Rectal smooth muscle tissue (tissue), 1 donor: ENCODE results near the gene CEACAM7.
A peak's percentile ranks its signal among the peaks of the same experiment; 100 is the strongest.

Source experiments
- H3K27ac ChIP-seq: one replicate; pipeline ENCODE4 v1.7.0; 2013; ENCODE audit warnings: low read depth, low read length, inconsistent platforms
- H3K27me3 ChIP-seq: one replicate; pipeline ENCODE4 v1.7.0; 2013; ENCODE audit warnings: low read length; ENCODE audit not compliant: control insufficient read depth, insufficient read depth
- H3K36me3 ChIP-seq: one replicate; pipeline ENCODE4 v1.7.0; 2013; ENCODE audit warnings: low read length; ENCODE audit not compliant: control insufficient read depth, insufficient read depth
- H3K4me1 ChIP-seq: one replicate; pipeline ENCODE4 v1.7.0; 2013; ENCODE audit warnings: low read length; ENCODE audit not compliant: control insufficient read depth, insufficient read depth
- H3K4me3 ChIP-seq: one replicate; pipeline ENCODE4 v1.7.0; 2013; ENCODE audit warnings: low read length
- H3K9ac ChIP-seq: one replicate; pipeline ENCODE4 v1.7.0; 2013; ENCODE audit warnings: low read length

The CEACAM7 gene

GRCh38 chr19:41707871-41708371 is 19.9 kb upstream of the CEACAM7 start:
- H3K9ac ChIP-seq: no peak overlapping the region
- no peaks in the 10 kb centered on the region for H3K4me1 ChIP-seq
- H3K36me3 ChIP-seq: no peaks in the 10 kb centered on the region
- no peak overlapping the region for H3K27ac ChIP-seq
- H3K27me3 ChIP-seq: peaks cover 8% of the 10 kb centered on the region
- peak overlapping the region; percentile 25 for H3K4me3 ChIP-seq

GRCh38 chr19:41707502-41707812 is 19.4 kb upstream of the CEACAM7 start:
- Histone ChIP-seq H3K36me3 (no peaks in the 10 kb centered on the region), H3K9ac (no peak overlapping the region), H3K4me1 (no peaks in the 10 kb centered on the region), H3K27me3 (peaks cover 8% of the 10 kb centered on the region), H3K4me3 (no peak overlapping the region), H3K27ac (no peak overlapping the region)

GRCh38 chr19:41706741-41707501 is 18.9 kb upstream of the CEACAM7 start:
- peaks cover 8% of the 10 kb centered on the region for H3K27me3 ChIP-seq
- no peaks in the 10 kb centered on the region for H3K4me1 ChIP-seq
- no peak overlapping the region for H3K27ac ChIP-seq
- H3K9ac ChIP-seq: no peak overlapping the region
- no peaks in the 10 kb centered on the region for H3K36me3 ChIP-seq
- peak overlapping the region; percentile 58 for H3K4me3 ChIP-seq

GRCh38 chr19:41705393-41706174 is 17.5 kb upstream of the CEACAM7 start:
- Histone ChIP-seq H3K4me3 (no peak overlapping the region), H3K4me1 (no peaks in the 10 kb centered on the region), H3K9ac (no peak overlapping the region), H3K27ac (no peak overlapping the region), H3K27me3 (peaks cover 8% of the 10 kb centered on the region), H3K36me3 (no peaks in the 10 kb centered on the region)

GRCh38 chr19:41703602-41704293 is 15.7 kb upstream of the CEACAM7 start:
- Histone ChIP-seq H3K9ac (no peak overlapping the region), H3K27ac (no peak overlapping the region), H3K4me3 (no peak overlapping the region), H3K27me3 (peaks cover 3% of the 10 kb centered on the region), H3K36me3 (no peaks in the 10 kb centered on the region), H3K4me1 (no peaks in the 10 kb centered on the region)

- no peaks in the 10 kb centered on the region for H3K36me3 ChIP-seq
- no peaks in the 10 kb centered on the region for H3K4me1 ChIP-seq
- no peak overlapping the region for H3K9ac ChIP-seq
- peaks cover 3% of the 10 kb centered on the region for H3K27me3 ChIP-seq
- no peak overlapping the region for H3K27ac ChIP-seq
- H3K4me3 ChIP-seq: no peak overlapping the region
Measured at GRCh38 chr19:41702171-41702651, 14.1 kb upstream of the CEACAM7 start.

GRCh38 chr19:41701401-41702075 is 13.5 kb upstream of the CEACAM7 start:
- Histone ChIP-seq H3K4me1 (no peaks in the 10 kb centered on the region), H3K4me3 (no peak overlapping the region), H3K27ac (no peak overlapping the region), H3K36me3 (no peaks in the 10 kb centered on the region), H3K27me3 (peaks cover 3% of the 10 kb centered on the region), H3K9ac (no peak overlapping the region)

- Histone ChIP-seq H3K27me3 (peaks cover 6% of the 10 kb centered on the region), H3K4me1 (no peaks in the 10 kb centered on the region), H3K4me3 (no peak overlapping the region), H3K27ac (no peak overlapping the region), H3K36me3 (no peaks in the 10 kb centered on the region), H3K9ac (no peak overlapping the region)
Measured at GRCh38 chr19:41700381-41701195, 12.5 kb upstream of the CEACAM7 start.

- no peak overlapping the region for H3K9ac ChIP-seq
- H3K4me1 ChIP-seq: no peaks in the 10 kb centered on the region
- H3K36me3 ChIP-seq: no peaks in the 10 kb centered on the region
- H3K27ac ChIP-seq: no peak overlapping the region
- peaks cover 6% of the 10 kb centered on the region for H3K27me3 ChIP-seq
- H3K4me3 ChIP-seq: no peak overlapping the region
Measured at GRCh38 chr19:41699968-41700323, 11.9 kb upstream of the CEACAM7 start.

- H3K27me3 ChIP-seq: peaks cover 6% of the 10 kb centered on the region
- H3K27ac ChIP-seq: no peak overlapping the region
- no peak overlapping the region for H3K9ac ChIP-seq
- H3K4me3 ChIP-seq: peak overlapping the region; percentile 33
- no peaks in the 10 kb centered on the region for H3K36me3 ChIP-seq
- H3K4me1 ChIP-seq: no peaks in the 10 kb centered on the region
Measured at GRCh38 chr19:41699231-41699967, 11.3 kb upstream of the CEACAM7 start.

GRCh38 chr19:41698746-41699230 is 10.7 kb upstream of the CEACAM7 start:
- Histone ChIP-seq H3K9ac (no peak overlapping the region), H3K36me3 (no peaks in the 10 kb centered on the region), H3K4me1 (no peaks in the 10 kb centered on the region)

More at GRCh38 chr19:41698746-41699230, 10.7 kb upstream of the CEACAM7 start:
- no peak overlapping the region for H3K27ac ChIP-seq
- no peak overlapping the region for H3K4me3 ChIP-seq
- peaks cover 3% of the 10 kb centered on the region for H3K27me3 ChIP-seq
